Stimulated activated naive CD8-positive, alpha-beta T cell treated with anti-CD3 and anti-CD28 coated beads, Interleukin-15, Interleukin-2, amounts not matched to agents 100 U/mL and 50 U/mL, for 24 hours (primary cell): ENCODE results near the gene PRR5.
"Not testable (repeated sequence)": the region's sequence is repeated elsewhere in the genome, so short reads cannot be mapped to it uniquely, and the experiment has no call there.

Experiments used
- ATAC-seq: fragments of 150-1000 bp; cut with Tn5 transposase; one replicate; pipeline ENCODE4 v1.10.0; 2021
- DNase-seq: peaks from one replicate; pipeline ENCODE4 v3.0.0; 2021

PRR5 gene

DNA sequence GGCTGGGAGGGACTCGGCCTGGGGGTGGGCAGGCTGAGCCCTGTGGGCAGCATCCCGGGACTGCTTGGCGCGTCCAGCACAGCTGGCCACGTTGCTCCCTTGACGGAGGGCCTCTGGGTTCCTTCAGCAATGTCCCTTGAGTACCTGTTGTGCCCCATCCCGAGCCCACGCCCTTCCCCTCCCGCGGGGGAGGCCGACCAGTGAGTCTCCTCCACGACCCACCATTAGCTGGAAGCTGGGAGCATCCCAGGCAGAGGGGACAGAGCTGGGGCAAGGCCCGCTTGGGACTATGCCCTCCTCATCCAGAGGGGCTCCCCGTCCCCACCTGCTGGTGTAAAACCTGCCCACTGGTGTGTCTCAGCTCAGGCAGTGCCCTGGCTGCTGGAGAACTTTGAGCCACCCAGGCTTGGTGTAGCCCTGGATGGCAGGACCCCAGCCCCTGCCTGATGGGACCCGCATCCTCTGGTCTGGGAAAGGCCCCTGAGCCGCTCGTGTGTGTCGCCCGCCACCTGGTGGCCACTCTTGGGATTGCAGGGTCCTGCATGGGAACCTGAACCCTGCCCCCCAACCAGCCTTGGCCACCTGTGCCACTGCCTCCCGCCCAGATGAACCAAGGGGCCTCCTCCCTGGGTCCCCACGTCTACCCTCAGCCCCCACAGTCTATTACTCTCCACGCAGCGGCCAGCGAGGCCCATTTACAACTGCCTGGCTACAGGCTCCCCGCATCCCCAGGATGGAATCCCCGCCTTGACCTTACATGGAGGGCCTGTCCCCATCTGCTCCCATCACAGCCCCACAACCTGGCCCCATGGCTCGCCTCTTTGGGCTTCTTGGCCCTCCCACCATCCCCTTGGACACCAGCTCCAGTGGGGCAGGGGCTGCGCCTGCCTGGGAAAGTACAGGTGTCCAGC is 33.8 kb downstream of the PRR5 start:
- ATAC-seq (peak; percentile 67), DNase-seq (peak; percentile 90)

DNA sequence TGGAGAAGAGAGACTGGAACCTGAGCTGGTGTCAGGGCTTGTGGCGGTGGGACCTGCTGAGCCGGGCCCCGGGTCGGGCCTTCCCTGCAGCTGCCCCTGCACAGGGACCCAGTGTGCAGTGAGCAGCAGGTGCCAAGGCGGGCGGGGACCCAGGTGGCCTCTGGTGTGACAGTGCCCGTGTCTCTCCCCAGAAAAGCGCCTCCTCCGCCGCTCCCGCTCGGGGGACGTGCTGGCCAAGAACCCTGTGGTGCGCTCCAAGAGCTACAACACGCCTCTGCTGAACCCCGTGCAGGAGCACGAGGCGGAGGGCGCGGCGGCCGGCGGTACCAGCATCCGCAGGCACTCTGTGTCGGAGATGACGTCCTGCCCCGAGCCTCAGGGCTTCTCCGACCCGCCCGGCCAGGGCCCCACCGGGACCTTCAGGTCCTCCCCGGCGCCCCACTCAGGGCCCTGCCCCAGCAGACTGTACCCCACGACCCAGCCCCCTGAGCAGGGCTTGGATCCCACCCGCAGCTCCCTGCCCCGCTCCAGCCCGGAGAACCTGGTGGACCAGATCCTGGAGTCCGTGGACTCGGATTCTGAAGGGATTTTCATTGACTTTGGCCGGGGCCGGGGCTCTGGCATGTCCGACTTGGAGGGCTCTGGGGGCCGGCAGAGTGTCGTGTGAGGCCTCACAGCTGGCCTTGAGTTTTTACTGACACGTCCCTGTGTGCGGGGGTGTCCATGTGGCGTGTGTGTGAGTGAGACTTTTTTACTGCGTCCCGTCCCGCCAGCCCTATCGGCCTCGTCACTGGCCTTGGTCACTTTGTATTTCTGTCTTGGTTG is 34.8 kb downstream of the PRR5 start:
- ATAC-seq (no peak), DNase-seq (no peak)

DNA sequence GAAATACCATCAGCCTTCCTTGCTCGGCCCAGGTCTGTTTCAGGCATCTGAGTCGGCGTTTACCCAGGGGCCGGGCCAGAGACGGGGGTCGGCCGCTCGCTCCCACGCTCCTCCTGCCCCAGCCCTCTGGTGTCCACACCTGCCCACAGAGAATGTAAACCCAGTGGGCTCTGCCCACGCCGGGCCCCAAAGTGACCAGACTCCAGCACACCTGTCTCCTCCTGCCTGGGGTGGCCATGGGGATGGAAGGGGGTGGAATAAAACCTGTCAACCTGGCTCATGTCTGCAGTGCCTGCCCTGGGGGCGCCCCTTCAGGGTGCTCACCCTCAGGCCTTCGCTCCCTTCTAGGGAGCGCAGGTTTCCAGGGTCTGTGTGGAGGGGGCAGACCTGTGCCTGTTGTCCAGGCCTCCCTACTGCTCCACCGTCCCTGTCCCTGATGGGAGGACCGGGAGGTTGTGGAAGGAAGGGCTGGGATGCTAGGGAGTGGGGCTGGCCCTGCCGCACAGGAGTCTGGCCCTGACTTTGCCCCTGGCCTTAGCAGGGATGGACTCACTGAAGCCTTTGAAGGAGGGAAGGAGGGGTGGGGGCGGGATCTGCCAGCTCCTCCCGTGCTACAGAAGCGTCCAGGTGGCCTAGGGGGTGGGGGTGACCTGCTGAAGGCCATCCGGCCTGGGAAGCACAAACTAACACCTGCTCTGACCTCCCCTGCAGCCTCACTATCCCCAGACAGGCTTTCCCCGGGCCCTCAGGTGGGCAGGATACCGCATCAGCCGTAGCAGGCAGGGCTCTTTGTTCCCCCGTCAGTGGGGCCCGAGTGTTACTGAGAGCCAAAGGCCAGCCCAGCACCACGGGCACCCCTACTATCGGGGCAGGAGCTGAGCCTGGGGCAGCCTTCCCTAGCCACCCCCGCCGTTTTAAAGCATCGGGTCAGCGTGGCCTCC is 35.7 kb downstream of the PRR5 start:
- ATAC-seq (no peak), DNase-seq (no peak)

GRCh38 chr22:44738347-44738715 is 36.3 kb downstream of the PRR5 start:
- ATAC-seq: no peak
- no peak for DNase-seq

- no peak for ATAC-seq
- DNase-seq: no peak
Measured at GRCh38 chr22:44739024-44739423, 37.0 kb downstream of the PRR5 start.

DNA sequence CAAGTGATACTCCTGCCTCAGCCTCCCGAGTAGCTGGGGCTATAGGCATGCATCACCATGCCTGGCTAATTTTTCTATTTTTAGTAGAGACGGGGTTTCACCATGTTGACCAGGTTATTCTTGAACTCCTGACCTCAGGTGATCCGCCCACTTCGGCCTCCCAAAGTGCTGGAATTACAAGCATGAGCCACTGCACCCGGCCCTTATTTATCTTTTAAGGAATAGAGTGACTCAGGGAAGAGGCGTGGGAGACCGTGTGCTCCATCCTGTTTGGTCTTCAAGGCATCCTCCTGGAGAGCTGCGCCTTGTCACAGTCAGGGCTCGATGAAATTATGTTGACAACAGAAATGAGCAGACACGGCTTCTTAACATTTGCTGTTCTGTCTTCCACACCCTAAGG is 37.7 kb downstream of the PRR5 start:
- not testable (repeated sequence) for DNase-seq, ATAC-seq

DNA sequence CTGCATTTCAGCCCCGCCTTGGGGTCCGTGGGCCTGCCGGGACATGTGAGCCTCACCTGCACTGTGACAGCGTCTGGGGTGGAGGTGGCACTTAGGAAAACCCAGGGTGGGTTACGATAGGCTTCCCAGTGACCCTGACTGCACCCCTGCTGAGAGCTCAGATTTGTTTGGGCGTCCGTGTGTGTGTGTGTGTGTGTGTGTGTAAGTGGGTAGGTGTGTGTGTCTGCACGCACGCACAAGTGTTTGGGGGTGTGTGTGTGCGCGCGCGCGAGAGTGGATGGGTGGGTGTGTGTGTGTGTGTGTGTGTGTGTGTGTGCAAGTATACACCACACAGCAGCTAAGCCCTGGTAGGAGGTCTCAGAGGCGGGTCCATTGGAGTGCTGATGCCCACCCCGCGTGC is 38.3 kb downstream of the PRR5 start:
- no peak for ATAC-seq

DNA sequence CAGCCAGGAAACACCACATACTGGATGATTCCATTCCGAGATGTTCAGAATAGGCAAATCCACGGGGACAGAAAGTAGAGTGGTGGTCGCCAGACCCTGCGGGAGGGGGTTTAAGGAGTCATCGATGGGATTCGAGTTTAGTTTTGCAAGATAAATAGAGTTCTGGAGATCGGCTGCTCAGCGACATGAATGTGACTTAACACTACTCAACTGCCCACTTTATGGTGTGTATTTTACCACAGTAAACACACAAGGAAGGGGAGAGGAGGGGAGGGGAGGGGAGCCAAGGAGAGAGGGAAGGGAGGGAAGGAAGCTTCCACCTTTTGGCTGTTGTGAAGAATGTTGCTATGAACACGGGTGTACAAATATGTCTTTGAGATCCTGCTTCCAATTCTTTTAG is 39.9 kb downstream of the PRR5 start:
- no peak for DNase-seq
- ATAC-seq: no peak

More for the DNA sequence above, 38.3 kb downstream of the PRR5 start:
- DNase-seq: no peak

GRCh38 chr22:44743247-44743646 is 41.2 kb downstream of the PRR5 start:
- DNase-seq (no peak), ATAC-seq (peak; percentile 34)

GRCh38 chr22:44743804-44744211 is 41.8 kb downstream of the PRR5 start:
- no peak for DNase-seq
- ATAC-seq: no peak

DNA sequence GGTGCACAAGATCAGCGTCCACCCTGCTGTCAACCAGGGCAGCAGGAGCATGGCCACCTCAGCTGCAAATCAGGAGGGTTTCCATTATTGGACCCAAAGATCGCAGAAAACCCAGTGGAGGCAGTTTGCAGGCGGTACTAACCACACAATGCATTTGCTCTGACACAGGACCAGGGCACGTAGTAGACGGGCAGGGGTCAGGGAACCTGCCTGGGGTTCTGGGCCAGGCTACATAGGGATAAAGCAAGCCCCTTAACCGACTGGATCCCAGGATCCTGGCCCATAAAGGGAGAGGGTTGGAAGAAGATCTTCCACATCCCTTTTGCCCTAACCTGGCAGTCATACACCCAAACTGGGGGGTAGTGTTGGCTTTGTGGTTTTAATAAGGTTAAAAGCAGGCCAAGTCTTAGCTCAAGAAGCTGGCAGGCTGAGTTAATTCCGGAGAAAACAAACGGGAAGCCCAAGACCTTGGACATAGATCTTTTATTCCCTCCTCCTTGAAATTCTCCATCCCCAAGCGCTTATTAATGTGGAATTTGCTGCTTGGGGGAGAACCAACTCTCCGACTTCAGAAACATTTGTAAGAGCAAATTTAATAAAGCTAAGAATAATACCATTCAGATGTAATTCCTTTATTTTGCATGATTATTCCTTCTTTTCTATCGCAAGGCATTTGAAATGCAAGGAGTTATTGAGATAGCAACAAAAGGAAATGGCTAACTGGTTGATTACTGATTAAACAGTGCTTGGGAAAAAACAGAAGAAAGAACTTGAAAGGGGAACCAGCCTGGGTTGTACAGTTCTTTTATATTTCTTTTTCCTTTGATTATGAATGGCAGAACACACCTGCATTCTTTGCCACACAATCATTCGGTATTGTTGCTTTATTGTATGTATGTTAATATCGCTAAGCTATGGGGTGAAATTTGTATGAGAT is 44.1 kb downstream of the PRR5 start:
- no peak for ATAC-seq
- no peak for DNase-seq

DNA sequence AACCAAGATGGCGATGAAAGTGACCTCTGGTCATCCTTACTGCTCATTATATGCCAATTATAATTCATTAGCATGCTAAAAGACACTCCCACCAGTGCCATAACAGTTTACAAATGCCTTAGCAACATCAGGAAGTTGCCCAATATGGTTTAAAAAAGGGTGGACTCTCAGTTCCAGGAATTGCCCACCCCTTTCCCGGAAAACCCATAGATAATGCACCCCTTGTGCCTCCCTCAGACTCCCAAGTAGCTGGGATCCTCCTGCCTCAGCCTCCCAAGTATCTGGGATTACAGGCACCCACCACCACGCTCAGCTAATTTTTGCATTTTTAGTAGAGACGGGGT is 45.8 kb downstream of the PRR5 start:
- ATAC-seq, DNase-seq: not testable (repeated sequence)

GRCh38 chr22:44748524-44748923 is 46.5 kb downstream of the PRR5 start:
- ATAC-seq (no peak), DNase-seq (no peak)

- no peak for ATAC-seq
- DNase-seq: no peak
Measured at GRCh38 chr22:44750481-44750880, 48.5 kb downstream of the PRR5 start.

- DNase-seq: peak; percentile 26
- no peak for ATAC-seq
Measured at GRCh38 chr22:44752285-44753188, 50.5 kb downstream of the PRR5 start, which contains the start of gene ARHGAP8. Gene ARHGAP8, plus strand, starts transcription at chr22:44752575. Its CDS starts 33,953 bp downstream, at chr22:44786528.

GRCh38 chr22:44753189-44754042 is 51.4 kb downstream of the PRR5 start:
- DNase-seq (no peak), ATAC-seq (no peak)

- no peak for ATAC-seq
Measured at GRCh38 chr22:44754998-44755397, 53.0 kb downstream of the PRR5 start.

GRCh38 chr22:44755417-44755816 is 53.4 kb downstream of the PRR5 start:
- no peak for ATAC-seq

More at GRCh38 chr22:44754998-44755397, 53.0 kb downstream of the PRR5 start:
- no peak for DNase-seq

DNA sequence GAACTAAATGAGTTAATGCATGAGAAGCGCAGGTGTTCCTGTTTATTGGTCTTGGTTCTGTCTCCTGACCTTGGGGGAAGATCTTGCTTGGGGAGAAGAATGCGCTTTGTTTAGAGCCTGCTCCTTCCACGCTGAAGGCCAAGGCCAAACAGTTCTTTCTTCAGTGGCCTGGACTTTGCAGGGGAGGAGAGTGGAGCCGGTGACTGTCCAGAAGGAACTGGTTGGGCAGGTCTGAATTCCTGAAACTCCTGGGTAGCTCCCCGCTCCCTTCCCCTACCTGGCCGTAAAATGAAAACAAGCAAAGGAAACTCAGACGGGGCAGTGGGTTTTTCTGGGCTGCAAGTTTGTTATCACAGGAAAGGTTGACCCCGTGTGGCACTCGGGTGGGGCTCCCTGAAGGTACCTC is 54.0 kb downstream of the PRR5 start:
- no peak for ATAC-seq
- DNase-seq: no peak

More at GRCh38 chr22:44755417-44755816, 53.4 kb downstream of the PRR5 start:
- DNase-seq: no peak
